Neural crest cell (in vitro differentiated cells): ENCODE results near the gene ABHD16B. TPM values are rescaled to one million over a fixed set of nuclear protein-coding genes. Genes with fewer than 3 reads are reported as not detected.

Experiments
- DNase-seq: peaks from one replicate; pipeline ENCODE4 v3.0.0; 2021; ENCODE audit warnings: low read depth, mixed read lengths, low spot score
- H3K27ac Mint-ChIP-seq: one replicate; pipeline ENCODE4 v1.8.0; 2021; ENCODE audit warnings: mild to moderate bottlenecking, mixed read lengths; ENCODE audit not compliant: unreplicated experiment
- H3K27me3 Mint-ChIP-seq: 2 replicates; pipeline ENCODE4 v1.8.0; 2021; ENCODE audit warnings: low read depth, mild to moderate bottlenecking, mixed read lengths
- H3K36me3 Mint-ChIP-seq: 2 replicates; pipeline ENCODE4 v1.8.0; 2021; ENCODE audit warnings: low read depth, mild to moderate bottlenecking, mixed read lengths
- H3K4me1 Mint-ChIP-seq: 2 replicates; pipeline ENCODE4 v1.8.0; 2021; ENCODE audit warnings: mixed read lengths
- H3K4me3 Mint-ChIP-seq: one replicate; pipeline ENCODE4 v1.8.0; 2021; ENCODE audit warnings: mild to moderate bottlenecking, mixed read lengths
- H3K9me3 Mint-ChIP-seq: 2 replicates; pipeline ENCODE4 v1.8.0; 2021; ENCODE audit warnings: mixed read lengths
- CTCF ChIP-seq: fragments of 200-600 bp; sonication (generic); conservative IDR thresholded peaks from 2 replicates; pipeline ENCODE4 v1.5.0; 2021; ENCODE audit warnings: antibody characterized with exemption, mild to moderate bottlenecking
- total RNA-seq: library from RNA; stranded (reverse); gene quantifications from 2 replicates; pipeline ENCODE4 v1.2.1, GENCODE V29; 2021

The ABHD16B gene
- total RNA-seq, 1 donor from 2014 or later = not detected

GRCh38 chr20:63831646-63831992 lies 29.7 kb upstream of the ABHD16B start:
- Mint-ChIP-seq H3K27me3 (peaks cover 14% of the 10 kb centered on the region), H3K4me1 (peaks cover 33% of the 10 kb centered on the region), H3K4me3 (no peak overlapping the region), H3K36me3 (no peaks in the 10 kb centered on the region), H3K9me3 (no peaks in the 10 kb centered on the region), H3K27ac (no peak overlapping the region)
- no peak for TF ChIP-seq CTCF
- no peak for DNase-seq

GRCh38 chr20:63831993-63832686 lies 29.2 kb upstream of the ABHD16B start:
- Mint-ChIP-seq H3K36me3 (no peaks in the 10 kb centered on the region), H3K27me3 (peaks cover 14% of the 10 kb centered on the region)
- no peak for DNase-seq

GRCh38 chr20:63833776-63834490 lies 27.4 kb upstream of the ABHD16B start:
- no peak overlapping the region for H3K27ac Mint-ChIP-seq
- peaks cover 12% of the 10 kb centered on the region for H3K27me3 Mint-ChIP-seq
- H3K36me3 Mint-ChIP-seq = no peaks in the 10 kb centered on the region
- no peak for TF ChIP-seq CTCF
- H3K9me3 Mint-ChIP-seq = no peaks in the 10 kb centered on the region
- H3K4me3 Mint-ChIP-seq = peak overlapping the region; percentile 59
- no peak for DNase-seq
- peaks cover 22% of the 10 kb centered on the region for H3K4me1 Mint-ChIP-seq

More at GRCh38 chr20:63831993-63832686, 29.2 kb upstream of the ABHD16B start:
- Mint-ChIP-seq H3K9me3 (no peaks in the 10 kb centered on the region), H3K4me1 (peaks cover 33% of the 10 kb centered on the region), H3K4me3 (peak overlapping the region; percentile 65), H3K27ac (no peak overlapping the region)
- TF ChIP-seq CTCF = no peak

GRCh38 chr20:63834491-63834880 lies 26.8 kb upstream of the ABHD16B start:
- DNase-seq = no peak
- Mint-ChIP-seq H3K9me3 (no peaks in the 10 kb centered on the region), H3K27me3 (peaks cover 6% of the 10 kb centered on the region), H3K4me3 (peak overlapping the region; percentile 84), H3K36me3 (no peaks in the 10 kb centered on the region), H3K4me1 (peaks cover 17% of the 10 kb centered on the region), H3K27ac (no peak overlapping the region)
- no peak for TF ChIP-seq CTCF

- Mint-ChIP-seq H3K4me1 (peaks cover 10% of the 10 kb centered on the region), H3K4me3 (peak overlapping the region; percentile 84), H3K9me3 (no peaks in the 10 kb centered on the region), H3K27me3 (no peaks in the 10 kb centered on the region), H3K27ac (peak overlapping the region; percentile 78), H3K36me3 (no peaks in the 10 kb centered on the region)
- no peak for TF ChIP-seq CTCF
- peak; percentile 68 for DNase-seq
These were observed 26.1 kb upstream of the ABHD16B start for GRCh38 chr20:63835021-63835858.
